ENCODE results near the gene SLC6A3. TPM values are rescaled to one million over a fixed set of nuclear protein-coding genes. Genes with fewer than 3 reads are reported as not detected.

Gene SLC6A3
- total RNA-seq, 2 experiments from 2014 or later, result not detected

GRCh38 chr5:1356873-1357787, 88.1 kb downstream of the SLC6A3 start:
- intact Hi-C loops (cut with DNase I, micrococcal nuclease), result no loop called here
- ChIA-PET CTCF (no interaction called here), POLR2A (no interaction called here)
- no peak for DNase-seq
- no peak for ATAC-seq
- Mint-ChIP-seq H3K4me1 (no peaks in the 10 kb centered on the region), H3K4me3 (no peak overlapping the region), H3K9me3 (ENCODE audit: low read depth) (no peaks in the 10 kb centered on the region), H3K27ac (no peak overlapping the region), H3K27me3 (peaks cover 2% of the 10 kb centered on the region), H3K36me3 (ENCODE audit: low read depth) (no peaks in the 10 kb centered on the region)

GRCh38 chr5:1354576-1354975, 90.7 kb downstream of the SLC6A3 start:
- Mint-ChIP-seq H3K27ac (no peak overlapping the region), H3K9me3 (ENCODE audit: low read depth) (no peaks in the 10 kb centered on the region), H3K27me3 (no peaks in the 10 kb centered on the region), H3K36me3 (ENCODE audit: low read depth) (no peaks in the 10 kb centered on the region), H3K4me1 (no peaks in the 10 kb centered on the region), H3K4me3 (no peak overlapping the region)
- intact Hi-C loops (cut with DNase I, micrococcal nuclease), result no loop called here
- DNase-seq (no peak), ATAC-seq (no peak)
- POLR2A ChIA-PET, result no interaction called here
- CTCF ChIA-PET, result interaction anchor here (1.1 kb wide), 1 partner anchor 25 kb away, joined by 4 read pairs; no protein-coding TSS in a partner anchor

GRCh38 chr5:1352231-1353219, 92.7 kb downstream of the SLC6A3 start:
- CTCF ChIA-PET, result interaction anchor here (1.0 kb wide), 1 partner anchor 28 kb away, joined by 3 read pairs; no protein-coding TSS in a partner anchor
- H3K4me3 Mint-ChIP-seq, result no peak overlapping the region
- no peaks in the 10 kb centered on the region for H3K27me3 Mint-ChIP-seq
- ATAC-seq, result no peak
- intact Hi-C loops (cut with DNase I, micrococcal nuclease), result no loop called here
- no peaks in the 10 kb centered on the region for H3K36me3 Mint-ChIP-seq (ENCODE audit: low read depth)
- H3K4me1 Mint-ChIP-seq, result no peaks in the 10 kb centered on the region
- no peak overlapping the region for H3K27ac Mint-ChIP-seq
- DNase-seq, result no peak
- H3K9me3 Mint-ChIP-seq (ENCODE audit: low read depth), result no peaks in the 10 kb centered on the region
- POLR2A ChIA-PET, result no interaction called here

GRCh38 chr5:1351156-1351555, 94.1 kb downstream of the SLC6A3 start:
- H3K27me3 Mint-ChIP-seq, result no peaks in the 10 kb centered on the region
- intact Hi-C loops (cut with DNase I, micrococcal nuclease), result no loop called here
- no peak overlapping the region for H3K27ac Mint-ChIP-seq
- DNase-seq, result no peak
- ATAC-seq, result no peak
- H3K4me1 Mint-ChIP-seq, result peaks cover 2% of the 10 kb centered on the region
- POLR2A ChIA-PET, result no interaction called here
- no peak overlapping the region for H3K4me3 Mint-ChIP-seq
- no peaks in the 10 kb centered on the region for H3K36me3 Mint-ChIP-seq (ENCODE audit: low read depth)
- CTCF ChIA-PET, result interaction anchor here (1.0 kb wide), 1 partner anchor 29 kb away, joined by 3 read pairs; no protein-coding TSS in a partner anchor
- H3K9me3 Mint-ChIP-seq (ENCODE audit: low read depth), result no peaks in the 10 kb centered on the region

- Mint-ChIP-seq H3K4me1 (peaks cover 3% of the 10 kb centered on the region), H3K9me3 (ENCODE audit: low read depth) (no peaks in the 10 kb centered on the region), H3K27ac (no peak overlapping the region), H3K27me3 (no peaks in the 10 kb centered on the region), H3K36me3 (ENCODE audit: low read depth) (no peaks in the 10 kb centered on the region), H3K4me3 (no peak overlapping the region)
- ChIA-PET POLR2A (no interaction called here), CTCF (no interaction called here)
- intact Hi-C loops (cut with DNase I, micrococcal nuclease), result loop anchor here in 1 of 2 experiments (5.0 to 10.0 kb wide), 3 partner anchors 177 to 874 kb away; partner anchors contain the start of gene CEP72
- ATAC-seq (no peak), DNase-seq (no peak)
Measured at GRCh38 chr5:1349246-1349645, 96.0 kb downstream of the SLC6A3 start.

GRCh38 chr5:1348986-1349245, 96.3 kb downstream of the SLC6A3 start:
- intact Hi-C loops (cut with DNase I, micrococcal nuclease), result loop anchor here in 1 of 2 experiments (5.0 to 10.0 kb wide), 3 partner anchors 177 to 874 kb away; partner anchors contain the start of gene CEP72
- no peak overlapping the region for H3K4me3 Mint-ChIP-seq
- CTCF ChIA-PET, result no interaction called here
- ATAC-seq (no peak), DNase-seq (no peak)
- H3K4me1 Mint-ChIP-seq, result peaks cover 7% of the 10 kb centered on the region
- POLR2A ChIA-PET, result interaction anchor here (0.6 kb wide), 1 partner anchor 211 kb away, joined by 4 read pairs; no protein-coding TSS in a partner anchor
- no peak overlapping the region for H3K27ac Mint-ChIP-seq
- H3K36me3 Mint-ChIP-seq (ENCODE audit: low read depth), result peaks cover 3% of the 10 kb centered on the region
- H3K9me3 Mint-ChIP-seq (ENCODE audit: low read depth), result no peaks in the 10 kb centered on the region
- no peaks in the 10 kb centered on the region for H3K27me3 Mint-ChIP-seq

- ATAC-seq (no peak), DNase-seq (no peak)
- Mint-ChIP-seq H3K9me3 (ENCODE audit: low read depth) (no peaks in the 10 kb centered on the region), H3K27ac (no peak overlapping the region), H3K4me1 (peaks cover 15% of the 10 kb centered on the region), H3K36me3 (ENCODE audit: low read depth) (peaks cover 10% of the 10 kb centered on the region), H3K4me3 (no peak overlapping the region), H3K27me3 (no peaks in the 10 kb centered on the region)
- ChIA-PET CTCF (no interaction called here), POLR2A (no interaction called here)
- intact Hi-C loops (cut with DNase I, micrococcal nuclease), result loop anchor here in 1 of 2 experiments (5.0 to 10.0 kb wide), 3 partner anchors 175 to 873 kb away; partner anchors contain the start of gene CEP72
Measured at GRCh38 chr5:1347571-1347970, 97.7 kb downstream of the SLC6A3 start.

- no peaks in the 10 kb centered on the region for H3K9me3 Mint-ChIP-seq (ENCODE audit: low read depth)
- intact Hi-C loops (cut with DNase I, micrococcal nuclease), result loop anchor here in 1 of 2 experiments (5.0 to 10.0 kb wide), 3 partner anchors 175 to 872 kb away; partner anchors contain the start of gene CEP72
- no peak for DNase-seq
- H3K36me3 Mint-ChIP-seq (ENCODE audit: low read depth), result peaks cover 12% of the 10 kb centered on the region
- peaks cover 18% of the 10 kb centered on the region for H3K4me1 Mint-ChIP-seq
- ChIA-PET CTCF (no interaction called here), POLR2A (interaction anchor here (0.6 kb wide), 1 partner anchor 32 kb away, joined by 3 read pairs; no protein-coding TSS in a partner anchor)
- no peak overlapping the region for H3K27ac Mint-ChIP-seq
- H3K4me3 Mint-ChIP-seq, result peak overlapping the region; percentile 71
- ATAC-seq, result no peak
- H3K27me3 Mint-ChIP-seq, result no peaks in the 10 kb centered on the region
Measured at GRCh38 chr5:1346627-1347440, 98.4 kb downstream of the SLC6A3 start.

- CTCF ChIA-PET, result interaction anchor here (1.5 kb wide), 1 partner anchor 34 kb away, joined by 3 read pairs; no protein-coding TSS in a partner anchor
- POLR2A ChIA-PET, result interaction anchor here (0.5 to 0.6 kb wide), 2 partner anchors 22 to 33 kb away, joined by 3 to 4 read pairs; no protein-coding TSS in a partner anchor
- Mint-ChIP-seq H3K27ac (peak overlapping the region; percentile 60), H3K9me3 (ENCODE audit: low read depth) (no peaks in the 10 kb centered on the region), H3K27me3 (no peaks in the 10 kb centered on the region), H3K4me3 (peak overlapping the region; percentile 71), H3K4me1 (peaks cover 20% of the 10 kb centered on the region), H3K36me3 (ENCODE audit: low read depth) (peaks cover 19% of the 10 kb centered on the region)
- intact Hi-C loops (cut with DNase I, micrococcal nuclease), result loop anchor here in 1 of 2 experiments (1.0 to 10.0 kb wide), 10 partner anchors 30 to 871 kb away; partner anchors contain the start of genes BRD9, CEP72, MRPL36 and TERT
- ATAC-seq (no peak), DNase-seq (no peak)
Measured at GRCh38 chr5:1345876-1346626, 99.2 kb downstream of the SLC6A3 start.
